Epithelial cell of esophagus (primary cell): ENCODE results near the gene FAM83C.

Experiments used
- DNase-seq: peaks from one replicate; pipeline ENCODE4 v3.0.0; 2010; ENCODE audit warnings: low read depth
- H3K4me3 ChIP-seq: 2 replicates; pipeline ENCODE4 v1.5.1; 2011; ENCODE audit warnings: mild to moderate bottlenecking, low read length, control low read depth
- TF ChIP-seq, protein P1 (sequence below): IDR thresholded peaks from 2 replicates; pipeline ENCODE4 v1.5.1; 2011; ENCODE audit warnings: low read depth, mild to moderate bottlenecking, low read length, control low read depth, inconsistent platforms; ENCODE audit not compliant: insufficient read depth; ENCODE audit errors: missing control alignments

Gene FAM83C

DNA sequence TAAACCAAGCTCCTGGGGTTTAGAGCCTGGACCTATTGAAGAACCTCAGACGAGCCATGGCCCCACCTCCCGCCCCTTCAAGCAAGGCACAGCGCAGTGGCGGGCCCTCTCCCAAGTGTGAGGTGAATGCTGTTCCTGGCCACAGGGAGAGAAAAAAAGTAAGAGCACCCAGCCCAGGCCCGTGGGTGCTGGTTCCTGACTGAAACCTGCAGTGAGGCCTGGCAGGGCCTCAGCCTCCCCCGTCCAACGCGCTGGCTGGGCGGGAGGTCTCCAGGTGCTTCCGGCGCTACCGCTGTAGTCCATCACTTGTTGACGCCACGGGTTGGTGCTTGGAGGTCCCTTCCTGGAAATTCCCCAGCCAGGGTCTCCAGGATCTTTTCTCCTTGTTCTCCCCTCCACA, 5.5 kb upstream of the FAM83C start:
- TF ChIP-seq, protein P1, sequence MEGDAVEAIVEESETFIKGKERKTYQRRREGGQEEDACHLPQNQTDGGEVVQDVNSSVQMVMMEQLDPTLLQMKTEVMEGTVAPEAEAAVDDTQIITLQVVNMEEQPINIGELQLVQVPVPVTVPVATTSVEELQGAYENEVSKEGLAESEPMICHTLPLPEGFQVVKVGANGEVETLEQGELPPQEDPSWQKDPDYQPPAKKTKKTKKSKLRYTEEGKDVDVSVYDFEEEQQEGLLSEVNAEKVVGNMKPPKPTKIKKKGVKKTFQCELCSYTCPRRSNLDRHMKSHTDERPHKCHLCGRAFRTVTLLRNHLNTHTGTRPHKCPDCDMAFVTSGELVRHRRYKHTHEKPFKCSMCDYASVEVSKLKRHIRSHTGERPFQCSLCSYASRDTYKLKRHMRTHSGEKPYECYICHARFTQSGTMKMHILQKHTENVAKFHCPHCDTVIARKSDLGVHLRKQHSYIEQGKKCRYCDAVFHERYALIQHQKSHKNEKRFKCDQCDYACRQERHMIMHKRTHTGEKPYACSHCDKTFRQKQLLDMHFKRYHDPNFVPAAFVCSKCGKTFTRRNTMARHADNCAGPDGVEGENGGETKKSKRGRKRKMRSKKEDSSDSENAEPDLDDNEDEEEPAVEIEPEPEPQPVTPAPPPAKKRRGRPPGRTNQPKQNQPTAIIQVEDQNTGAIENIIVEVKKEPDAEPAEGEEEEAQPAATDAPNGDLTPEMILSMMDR: no peak
- H3K4me3 ChIP-seq: no peak overlapping the region
- DNase-seq: no peak

DNA sequence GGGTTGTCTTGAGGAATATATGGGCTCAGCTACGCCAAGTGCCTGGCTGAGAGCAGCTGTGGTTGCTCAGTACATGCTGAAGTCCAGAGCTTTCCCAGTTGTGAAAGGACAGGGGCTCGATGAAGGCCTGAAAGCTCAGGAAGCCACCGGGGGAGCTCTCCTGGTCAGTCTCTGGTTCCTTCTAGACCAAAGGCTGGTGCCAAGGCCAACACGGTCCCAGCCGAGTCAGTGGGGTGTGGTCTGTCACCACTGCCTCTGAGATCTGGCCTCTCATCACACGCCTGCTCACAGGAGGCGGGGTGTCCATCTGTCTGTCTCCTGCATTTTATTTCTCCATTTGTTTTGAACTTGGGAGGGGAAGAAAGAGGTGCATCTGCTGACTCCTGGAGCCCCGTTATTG, 4.9 kb upstream of the FAM83C start:
- no peak overlapping the region for H3K4me3 ChIP-seq
- TF ChIP-seq, protein P1: no peak
- no peak for DNase-seq

DNA sequence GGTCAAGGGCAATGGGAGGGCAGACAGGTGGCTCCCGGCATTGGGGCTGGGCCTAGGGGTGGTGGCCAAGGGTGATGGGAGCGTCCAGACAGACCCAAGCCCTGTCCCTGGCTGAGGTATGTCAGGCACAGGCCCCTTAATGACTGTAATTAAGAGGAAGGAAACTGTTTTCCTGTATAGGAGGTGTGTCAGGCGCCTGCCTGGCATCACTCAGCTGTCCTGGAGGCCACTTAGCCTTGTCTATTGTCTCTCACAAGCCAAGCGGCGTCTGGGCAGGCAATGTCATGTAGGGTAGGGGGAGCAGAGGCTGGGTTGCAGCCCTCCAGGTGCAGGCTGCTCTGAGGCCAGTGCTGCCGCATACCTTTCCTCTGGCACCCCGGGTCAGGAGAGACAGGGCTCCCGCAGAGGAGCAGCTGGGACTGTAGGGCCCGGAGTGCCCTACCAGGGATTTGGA, 3.9 kb upstream of the FAM83C start:
- H3K4me3 ChIP-seq: no peak overlapping the region
- DNase-seq: no peak
- TF ChIP-seq, protein P1: no peak

DNA sequence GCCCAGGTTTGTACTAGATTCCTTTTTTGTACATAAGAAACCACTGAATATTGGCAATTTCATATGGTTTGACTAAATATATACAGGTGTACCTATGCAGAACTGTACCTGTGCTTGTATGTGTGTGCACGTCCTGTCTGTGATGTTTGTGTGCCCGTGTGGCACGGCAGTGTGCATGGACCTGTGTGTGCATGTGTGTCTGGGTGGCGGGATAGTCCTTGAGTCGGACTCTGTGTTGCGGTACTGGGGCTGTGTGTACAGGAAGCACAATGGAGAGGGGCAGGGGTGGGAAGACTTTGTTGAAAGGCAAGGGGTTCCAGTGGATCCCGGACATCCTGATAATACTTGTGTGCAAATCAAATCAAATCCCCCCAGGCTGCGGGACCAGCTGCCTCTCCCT, 3.4 kb upstream of the FAM83C start:
- DNase-seq: no peak
- TF ChIP-seq, protein P1: no peak
- no peak overlapping the region for H3K4me3 ChIP-seq

DNA sequence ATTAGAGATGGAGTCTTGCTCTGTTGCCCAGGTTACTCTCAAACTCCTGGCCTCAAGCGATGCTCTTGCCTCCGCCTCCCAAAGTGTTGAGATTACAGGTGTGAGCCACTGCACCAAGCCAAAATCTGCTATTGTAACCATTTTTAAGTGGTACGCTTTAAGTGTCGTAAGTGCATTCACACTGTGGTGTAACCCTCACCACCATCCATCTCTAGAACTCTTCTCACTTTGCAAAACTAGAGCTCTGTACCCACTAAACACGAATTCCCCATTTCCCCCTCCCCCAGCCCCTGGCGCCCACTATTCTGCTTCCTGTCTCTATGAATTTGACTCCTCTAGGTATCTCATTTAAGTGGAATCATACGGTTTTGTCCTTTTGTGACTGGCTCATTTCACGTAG, 2.8 kb upstream of the FAM83C start:
- H3K4me3 ChIP-seq: no peak overlapping the region
- TF ChIP-seq, protein P1: no peak
- no peak for DNase-seq

DNA sequence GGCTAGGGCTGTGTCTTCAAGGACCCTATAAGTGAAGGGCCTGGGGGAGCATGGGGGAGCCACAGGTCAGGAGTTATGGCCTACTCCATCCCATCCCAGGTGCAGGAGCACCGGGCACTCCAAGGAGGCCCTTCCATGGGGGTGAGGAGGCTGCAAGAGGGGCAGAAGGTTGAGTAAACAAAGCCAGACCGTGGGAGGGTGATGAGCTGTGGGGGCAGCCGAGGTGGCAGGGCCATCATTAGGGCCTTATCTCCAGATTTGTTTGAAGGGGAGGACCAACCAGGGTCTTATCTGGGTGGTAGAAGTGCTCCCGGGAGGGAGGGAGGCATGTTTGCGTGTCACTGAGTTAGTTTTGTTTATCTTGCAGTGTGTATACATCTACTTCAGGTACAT, 2.1 kb upstream of the FAM83C start:
- TF ChIP-seq, protein P1: no peak
- H3K4me3 ChIP-seq: no peak overlapping the region

More for the DNA sequence above, 2.1 kb upstream of the FAM83C start:
- no peak for DNase-seq
